Measurements from ENCODE around the gene SLC30A5. TPM values are rescaled to one million over a fixed set of nuclear protein-coding genes. Genes with fewer than 3 reads are reported as not detected.
A peak's percentile ranks its signal among the peaks of the same experiment; 100 is the strongest.

SLC30A5 gene
- total and polyA plus RNA-seq, 10 of the 15 experiments (the other 5 are each of a cell fraction or from before 2014, with no cell fraction given), result 14.7 to 67.9 (median 38.4) TPM

- ChIA-PET POLR2A (interaction anchor here (0.5 to 0.6 kb wide), 2 partner anchors 9 to 50 kb away, joined by 3 read pairs; partner anchors contain the start of gene SLC30A5), CTCF (interaction anchor here (2.1 to 3.1 kb wide), 3 partner anchors 9 to 60 kb away, joined by 5 to 18 read pairs (median 13); partner anchors contain the start of gene SLC30A5), SMC1A (ENCODE audit: uncharacterized antibody, unreplicated experiment) (interaction anchor here (1.0 to 2.6 kb wide), 2 partner anchors 9 to 41 kb away, joined by 3 to 10 read pairs; partner anchors contain the start of gene SLC30A5), RAD21 (ENCODE audit: unreplicated experiment) (interaction anchor here (1.1 to 3.3 kb wide), 2 partner anchors 9 to 41 kb away, joined by 3 to 9 read pairs; partner anchors contain the start of gene SLC30A5)
- no peaks in the 10 kb centered on the region for H4K20me1 ChIP-seq (ENCODE audit: control insufficient read depth, insufficient read depth)
- H3K27ac ChIP-seq (ENCODE audit: control insufficient read depth, insufficient read depth), result no peak overlapping the region
- H3K9ac ChIP-seq (ENCODE audit: control insufficient read depth, insufficient read depth, low read length), result no peak overlapping the region
- H3K9me3 ChIP-seq (replicated peaks; ENCODE audit: control insufficient read depth, insufficient read depth, low read length), result no peaks in the 10 kb centered on the region
- BruUV-seq (replicated peaks), result no TSS peak
- H3K27me3 ChIP-seq (replicated peaks in 1 of 2; ENCODE audit: control insufficient read depth in 2 of 2, insufficient read depth in 2 of 2, low read length in 1 of 2), result no peaks in the 10 kb centered on the region
- H3K4me2 ChIP-seq (ENCODE audit: control insufficient read depth, insufficient read depth), result no peak overlapping the region
- no peaks in the 10 kb centered on the region for H3K79me2 ChIP-seq (ENCODE audit: control insufficient read depth, insufficient read depth, low read length)
- peak overlapping the region; percentile 55 for H2AFZ ChIP-seq (ENCODE audit: control insufficient read depth, low read depth, low read length)
- peaks cover 8% of the 10 kb centered on the region; the same call in 1 of the 2 replicates for H3K4me1 ChIP-seq (ENCODE audit: control insufficient read depth, insufficient read depth, low read length)
- in situ Hi-C loops (cut with MboI), result no loop called here
- no peak for DNase-seq (ENCODE audit: low read depth, low spot score)
- no peak for ATAC-seq
- no peak for TF ChIP-seq MEF2A (IDR thresholded peaks at IDR 0.05; ENCODE audit: insufficient read depth, low read depth, low read length)
- no peak for FAIRE-seq
- no peak overlapping the region for H3K4me3 ChIP-seq
- intact Hi-C loops (cut with micrococcal nuclease; ENCODE audit: unreplicated experiment), result no loop called here
- 43% methylated on average over 3 of the region's 3 CpGs for WGBS (ENCODE audit: insufficient coverage, insufficient replicate concordance, low lambda C conversion rate, missing lambda C conversion rate)
- H3K36me3 ChIP-seq (ENCODE audit: control insufficient read depth in 2 of 2, insufficient read depth in 2 of 2, low read length in 1 of 2), result no peaks in the 10 kb centered on the region
Observed at GRCh38 chr5:69084195-69084594, 9.6 kb upstream of the SLC30A5 start.

- H3K27me3 ChIP-seq (replicated peaks in 1 of 2; ENCODE audit: control insufficient read depth in 2 of 2, insufficient read depth in 2 of 2, low read length in 1 of 2), result no peaks in the 10 kb centered on the region
- ChIA-PET RAD21 (ENCODE audit: unreplicated experiment) (interaction anchor here (1.1 to 3.3 kb wide), 2 partner anchors 8 to 42 kb away, joined by 3 to 9 read pairs; partner anchors contain the start of gene SLC30A5), SMC1A (ENCODE audit: uncharacterized antibody, unreplicated experiment) (interaction anchor here (1.0 to 2.6 kb wide), 2 partner anchors 8 to 42 kb away, joined by 3 to 10 read pairs; partner anchors contain the start of gene SLC30A5), POLR2A (interaction anchor here (0.6 kb wide), 2 partner anchors 9 to 114 kb away, joined by 3 read pairs; partner anchors contain the start of gene SLC30A5), CTCF (interaction anchor here (2.1 to 3.1 kb wide), 3 partner anchors 8 to 61 kb away, joined by 5 to 18 read pairs (median 13); partner anchors contain the start of gene SLC30A5)
- no peak overlapping the region for H3K27ac ChIP-seq (ENCODE audit: control insufficient read depth, insufficient read depth)
- H2AFZ ChIP-seq (ENCODE audit: control insufficient read depth, low read depth, low read length), result no peak overlapping the region
- H3K4me3 ChIP-seq, result no peak overlapping the region
- H3K36me3 ChIP-seq (ENCODE audit: control insufficient read depth in 2 of 2, insufficient read depth in 2 of 2, low read length in 1 of 2), result no peaks in the 10 kb centered on the region
- no peak for DNase-seq (ENCODE audit: low read depth, low spot score)
- H3K79me2 ChIP-seq (ENCODE audit: control insufficient read depth, insufficient read depth, low read length), result no peaks in the 10 kb centered on the region
- intact Hi-C loops (cut with micrococcal nuclease; ENCODE audit: unreplicated experiment), result no loop called here
- H3K9me3 ChIP-seq (replicated peaks; ENCODE audit: control insufficient read depth, insufficient read depth, low read length), result no peaks in the 10 kb centered on the region
- WGBS (ENCODE audit: insufficient coverage, insufficient replicate concordance, low lambda C conversion rate, missing lambda C conversion rate), result 70% methylated on average over 2 of the region's 2 CpGs
- in situ Hi-C loops (cut with MboI), result no loop called here
- BruUV-seq (replicated peaks), result no TSS peak
- no peak for ATAC-seq
- peaks cover 8% of the 10 kb centered on the region; the same call in 1 of the 2 replicates for H3K4me1 ChIP-seq (ENCODE audit: control insufficient read depth, insufficient read depth, low read length)
- TF ChIP-seq MAX (IDR thresholded peaks at IDR 0.05; ENCODE audit: low read depth, low read length) (no peak), MTA3 (IDR thresholded peaks at IDR 0.05; ENCODE audit: borderline replicate concordance, low read length) (no peak), CHD1 (IDR thresholded peaks at IDR 0.05; ENCODE audit: low read depth, low read length) (no peak), USF2 (IDR thresholded peaks at IDR 0.05; ENCODE audit: borderline replicate concordance, low read depth, low read length) (no peak)
- no peaks in the 10 kb centered on the region for H4K20me1 ChIP-seq (ENCODE audit: control insufficient read depth, insufficient read depth)
- H3K4me2 ChIP-seq (ENCODE audit: control insufficient read depth, insufficient read depth), result no peak overlapping the region; the same call in 1 of the 2 replicates
- no peak for FAIRE-seq
- H3K9ac ChIP-seq (ENCODE audit: control insufficient read depth, insufficient read depth, low read length), result no peak overlapping the region
Observed at GRCh38 chr5:69084903-69085302, 8.9 kb upstream of the SLC30A5 start.

All from GM12878 (cell line).